Right lobe of liver (tissue), 6 donors: Measurements from ENCODE around the gene G3BP2. TPM values are rescaled to one million over a fixed set of nuclear protein-coding genes. Genes with fewer than 3 reads are reported as not detected.

Experiments used
- ATAC-seq, 4 donors: fragments of 200-7000 bp; cut with Tn5 transposase; one replicate each; pipeline ENCODE4 v1.9.1; 2020; ENCODE audit warnings: mild to moderate bottlenecking in 4 of 4, moderate library complexity in 4 of 4
- DNase-seq, 3 donors: peaks; one replicate each; pipeline ENCODE4 v3.0.0-alpha.2; 2020
- H3K27ac ChIP-seq, 3 donors: fragments of 200-600 bp; one replicate each; pipeline ENCODE4 v1.8.0; 2022
- H3K27me3 ChIP-seq, 2 donors: fragments of 200-600 bp; one replicate each; pipeline ENCODE4 v1.8.0; 2022
- H3K36me3 ChIP-seq, 4 donors: fragments of 200-600 bp; sonication (generic) in 1 of 4; one replicate each; pipeline versions ENCODE4 v1.5.1 to v1.8.0; 2017 to 2022; ENCODE audit warnings: control low read depth in 1 of 4
- H3K4me1 ChIP-seq, 4 donors: fragments of 200-600 bp; sonication (generic) in 1 of 4; one replicate each; pipeline versions ENCODE4 v1.5.1 to v1.8.0; 2017 to 2022; ENCODE audit warnings: control low read depth in 1 of 4
- H3K4me3 ChIP-seq, 3 donors: fragments of 200-600 bp; one replicate each; pipeline ENCODE4 v1.8.0; 2022
- H3K9me3 ChIP-seq, 4 donors: fragments of 200-600 bp; sonication (generic) in 1 of 4; one replicate each; pipeline versions ENCODE4 v1.5.1 to v1.8.0; 2017 to 2022; ENCODE audit warnings: control low read depth in 1 of 4
- CTCF ChIP-seq, 4 donors: fragments of 200-600 bp in 3 of 4; fragments of 450-650 bp in 1 of 4; IDR thresholded peaks; one replicate each; pipeline versions ENCODE4 v1.5.1 to v1.8.0; 2016 to 2022; ENCODE audit warnings: antibody characterized with exemption in 4 of 4, mild to moderate bottlenecking in 2 of 4
- POLR2A ChIP-seq: fragments of 450-650 bp; IDR thresholded peaks from one replicate; pipeline ENCODE4 v1.6.1; 2017; ENCODE audit warnings: antibody characterized with exemption, mild to moderate bottlenecking
- WGBS: methylation state at CpG from one replicate; pipeline ENCODE4 v1.1.6; 2018; ENCODE audit warnings: low coverage, low lambda C conversion rate; ENCODE audit not compliant: insufficient coverage; ENCODE audit errors: missing lambda C conversion rate; 5-methylcytosine and 5-hydroxymethylcytosine counted together
- intact Hi-C, 2 donors: fragments of 100-400 bp; cut with DNase I; formaldehyde crosslinking; loops; one replicate each; pipeline versions ENCODE4 v1.11.2 to v1.14.1; 2022
- total RNA-seq, 6 experiments: library from RNA; depleted of rRNA in 2 of 6; stranded (reverse); fragments of >200 nt in 2 of 6; fragmentation: NEBNext Ultra II Directional in 3 of 6; extraction: Animal tissue kit (Norgen Biotek cat#: 25700) in 3 of 6; gene quantifications; one replicate each; pipeline versions ENCODE4 v1.1.0 to v1.2.4, GENCODE V29; 2016 to 2023
- donor health status: DM: no; HTN: yes; CAD: no.
- donor health status: DM: no; HTN: no; CAD: no.
- donor health status: DM: no; HTN: no; CAD: no.
- donor health status: DM: no; HTN: yes; CAD: no.
- donor health status: DM: no; HTN: yes; CAD: no.

G3BP2 gene
- total RNA-seq, 6 experiments from 2014 or later = 47.6 to 68.9 (median 64.5) TPM

GRCh38 chr4:75639124-75639695, 34.0 kb downstream of the G3BP2 start:
- WGBS = 83% methylated on average over 7 of the region's 7 CpGs
- intact Hi-C loops = no loop called here

GRCh38 chr4:75637827-75638226, 35.4 kb downstream of the G3BP2 start:
- DNase-seq = no peak
- 92% methylated on average over 1 of the region's 1 CpG for WGBS
- TF ChIP-seq POLR2A (no peak), CTCF (IDR thresholded peaks at IDR 0.05) (no peak)
- Histone ChIP-seq H3K27me3 (no peaks in the 10 kb centered on the region), H3K4me1 (peaks cover 0 to 8% (median 0%) of the 10 kb centered on the region in 4 donors), H3K4me3 (no peak overlapping the region), H3K9me3 (no peaks in the 10 kb centered on the region), H3K36me3 (peaks cover 0 to 1% (median 0%) of the 10 kb centered on the region in 4 donors), H3K27ac (no peak overlapping the region)
- no peak for ATAC-seq
- intact Hi-C loops = no loop called here

More at GRCh38 chr4:75639124-75639695, 34.0 kb downstream of the G3BP2 start:
- TF ChIP-seq POLR2A = no peak
- TF ChIP-seq CTCF (IDR thresholded peaks at IDR 0.05) = no peak
- DNase-seq (no peak), ATAC-seq (peak in 2 of 4 donors; percentile 64 to 66)
- H3K36me3 ChIP-seq = peaks cover 0 to 7% (median 3%) of the 10 kb centered on the region in 4 donors
- H3K9me3 ChIP-seq = no peaks in the 10 kb centered on the region
- H3K27me3 ChIP-seq = no peaks in the 10 kb centered on the region
- no peak overlapping the region for H3K27ac ChIP-seq
- H3K4me1 ChIP-seq = peaks cover 0 to 8% (median 0%) of the 10 kb centered on the region in 4 donors
- H3K4me3 ChIP-seq = no peak overlapping the region

- no peak for DNase-seq
- no peaks in the 10 kb centered on the region for H3K36me3 ChIP-seq
- no peaks in the 10 kb centered on the region for H3K27me3 ChIP-seq
- no peak overlapping the region for H3K27ac ChIP-seq
- peaks cover 0 to 8% (median 0%) of the 10 kb centered on the region in 4 donors for H3K4me1 ChIP-seq
- no peak for ATAC-seq
- H3K4me3 ChIP-seq = no peak overlapping the region
- intact Hi-C loops = no loop called here
- TF ChIP-seq POLR2A = no peak
- no peaks in the 10 kb centered on the region for H3K9me3 ChIP-seq
- 70% methylated on average over 1 of the region's 1 CpG for WGBS
Measured at GRCh38 chr4:75637176-75637575, 36.0 kb downstream of the G3BP2 start.

- DNase-seq (no peak), ATAC-seq (no peak)
- H3K4me1 ChIP-seq = peaks cover 0 to 12% (median 0%) of the 10 kb centered on the region in 4 donors
- no peak overlapping the region for H3K27ac ChIP-seq
- H3K27me3 ChIP-seq = no peaks in the 10 kb centered on the region
- no peaks in the 10 kb centered on the region for H3K9me3 ChIP-seq
- H3K36me3 ChIP-seq = no peaks in the 10 kb centered on the region
- WGBS = 81% methylated on average over 2 of the region's 2 CpGs
- TF ChIP-seq POLR2A = no peak
- TF ChIP-seq CTCF (IDR thresholded peaks at IDR 0.05) = no peak
- intact Hi-C loops = no loop called here
- no peak overlapping the region for H3K4me3 ChIP-seq
Measured at GRCh38 chr4:75634951-75635350, 38.3 kb downstream of the G3BP2 start.

GRCh38 chr4:75634281-75634680, 38.9 kb downstream of the G3BP2 start:
- H3K4me3 ChIP-seq = no peak overlapping the region
- intact Hi-C loops = no loop called here
- H3K9me3 ChIP-seq = no peaks in the 10 kb centered on the region
- no peaks in the 10 kb centered on the region for H3K27me3 ChIP-seq
- no peaks in the 10 kb centered on the region for H3K36me3 ChIP-seq
- no peak for TF ChIP-seq POLR2A
- ATAC-seq (no peak), DNase-seq (no peak)
- H3K4me1 ChIP-seq = peaks cover 0 to 7% (median 0%) of the 10 kb centered on the region in 4 donors
- 89% methylated on average over 3 of the region's 3 CpGs for WGBS
- no peak overlapping the region for H3K27ac ChIP-seq
